ENCODE results near the gene JCHAIN.
A peak's percentile ranks its signal among the peaks of the same experiment; 100 is the strongest.
"Not testable (repeated sequence)": the region's sequence is repeated elsewhere in the genome, so short reads cannot be mapped to it uniquely, and the experiment has no call there.

JCHAIN gene

GRCh38 chr4:70671091-70671490 is 4.8 kb upstream of the JCHAIN start:
- Histone ChIP-seq H3K4me1 (ENCODE audit: control insufficient read depth, insufficient read depth, low read length) (no peaks in the 10 kb centered on the region), H3K27ac (ENCODE audit: low read length) (no peak overlapping the region), H3K36me3 (ENCODE audit: control insufficient read depth, insufficient read depth, low read length) (no peaks in the 10 kb centered on the region), H3K4me3 (ENCODE audit: low read length) (no peak overlapping the region), H3K9me3 (ENCODE audit: control insufficient read depth, insufficient read depth, low read length) (no peaks in the 10 kb centered on the region), H3K27me3 (ENCODE audit: control insufficient read depth, insufficient read depth, low read length) (no peaks in the 10 kb centered on the region)
- DNase-seq (ENCODE audit: low read depth, low spot score) = no peak
- WGBS (ENCODE audit: insufficient coverage, insufficient read length) = no CpG with 5 or more reads among the region's 2 CpGs

DNA sequence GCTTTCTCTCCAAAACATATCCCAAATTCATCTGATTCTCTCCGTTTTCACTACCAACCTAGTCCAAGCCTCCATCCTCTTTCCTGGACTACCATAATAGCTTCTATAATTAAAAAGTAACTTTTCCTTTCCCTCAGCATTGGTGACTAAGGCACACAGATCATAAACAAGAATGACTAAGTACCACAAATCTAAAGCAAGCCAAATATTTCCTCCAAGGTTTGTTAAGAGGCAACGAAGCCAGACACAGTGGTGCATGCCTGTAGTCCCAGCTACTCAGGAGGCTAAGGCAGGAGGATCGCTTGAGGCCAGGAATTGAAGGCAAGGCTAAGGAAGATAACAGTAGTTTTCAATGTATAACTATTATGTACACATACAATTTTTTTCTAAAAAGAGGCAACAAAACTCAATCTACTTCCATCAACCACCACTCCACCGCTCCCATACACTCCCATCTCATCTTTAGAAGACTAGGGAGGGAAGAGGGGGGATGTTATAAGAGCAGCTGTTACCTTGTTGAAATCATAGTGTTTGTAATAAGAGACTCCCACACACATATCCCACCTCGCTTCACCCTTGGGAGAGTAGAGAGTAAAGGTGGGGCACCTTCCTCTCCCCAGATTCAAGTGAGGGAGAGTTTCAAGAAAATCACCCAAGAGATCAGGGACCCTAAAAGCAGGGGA is 4.2 kb upstream of the JCHAIN start:
- H3K27ac ChIP-seq (ENCODE audit: low read length) = no peak overlapping the region
- DNase-seq (ENCODE audit: low read depth, low spot score) = no peak
- WGBS (ENCODE audit: insufficient coverage, insufficient read length) = 100% methylated on average over 1 of the region's 5 CpGs

GRCh38 chr4:70667740-70668535 is 1.6 kb upstream of the JCHAIN start:
- DNase-seq (ENCODE audit: low read depth, low spot score) = no peak
- Histone ChIP-seq H3K27ac (ENCODE audit: low read length) (no peak overlapping the region), H3K36me3 (ENCODE audit: control insufficient read depth, insufficient read depth, low read length) (no peaks in the 10 kb centered on the region), H3K4me1 (ENCODE audit: control insufficient read depth, insufficient read depth, low read length) (no peaks in the 10 kb centered on the region), H3K27me3 (ENCODE audit: control insufficient read depth, insufficient read depth, low read length) (no peaks in the 10 kb centered on the region), H3K9me3 (ENCODE audit: control insufficient read depth, insufficient read depth, low read length) (no peaks in the 10 kb centered on the region), H3K4me3 (ENCODE audit: low read length) (no peak overlapping the region)
- no CpG with 5 or more reads among the region's 3 CpGs for whole genome bisulfite sequencing (ENCODE audit: insufficient coverage, insufficient read length)

More for the DNA sequence above, 4.2 kb upstream of the JCHAIN start:
- H3K4me3 ChIP-seq (ENCODE audit: low read length) = no peak overlapping the region
- H3K4me1 ChIP-seq (ENCODE audit: control insufficient read depth, insufficient read depth, low read length) = no peaks in the 10 kb centered on the region
- H3K36me3 ChIP-seq (ENCODE audit: control insufficient read depth, insufficient read depth, low read length) = no peaks in the 10 kb centered on the region
- no peaks in the 10 kb centered on the region for H3K27me3 ChIP-seq (ENCODE audit: control insufficient read depth, insufficient read depth, low read length)
- no peaks in the 10 kb centered on the region for H3K9me3 ChIP-seq (ENCODE audit: control insufficient read depth, insufficient read depth, low read length)

DNA sequence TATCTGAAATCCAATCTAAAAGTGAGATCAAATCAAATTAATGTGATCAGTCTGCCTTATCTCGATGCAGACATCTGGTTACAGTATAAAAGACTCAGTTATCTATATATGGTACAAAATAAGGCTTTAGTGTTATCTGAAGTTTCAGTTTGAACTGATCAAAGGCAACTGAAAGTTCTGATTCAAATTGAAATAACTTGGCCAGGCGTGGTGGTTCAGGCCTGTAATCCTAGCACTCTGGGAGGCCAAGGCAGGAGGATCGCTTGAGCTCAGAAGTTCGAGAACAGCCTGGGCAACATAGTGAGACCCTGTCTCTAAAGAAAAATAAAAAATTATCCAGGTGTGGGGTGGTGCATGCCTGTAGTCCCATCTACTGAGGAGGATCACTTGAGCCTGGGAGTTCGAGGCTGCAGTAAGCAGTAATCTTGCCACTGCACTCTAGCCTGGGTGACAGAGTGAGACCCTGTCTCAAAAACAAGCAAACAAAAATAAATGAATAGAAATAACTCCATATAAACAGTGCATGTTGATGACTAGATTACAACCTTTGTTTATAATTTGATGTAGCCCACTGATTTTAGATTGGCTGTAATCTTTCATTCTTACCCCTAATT is 4.9 kb downstream of the JCHAIN start:
- H3K4me1 ChIP-seq (ENCODE audit: control insufficient read depth, insufficient read depth, low read length); H3K4me3 ChIP-seq (ENCODE audit: low read length); H3K27me3 ChIP-seq (ENCODE audit: control insufficient read depth, insufficient read depth, low read length); H3K36me3 ChIP-seq (ENCODE audit: control insufficient read depth, insufficient read depth, low read length); H3K27ac ChIP-seq (ENCODE audit: low read length); DNase-seq (ENCODE audit: low read depth, low spot score); H3K9me3 ChIP-seq (ENCODE audit: control insufficient read depth, insufficient read depth, low read length): not testable (repeated sequence)
- WGBS (ENCODE audit: insufficient coverage, insufficient read length) = no CpG with 5 or more reads among the region's 5 CpGs

- H3K4me1 ChIP-seq (ENCODE audit: control insufficient read depth, insufficient read depth, low read length) = no peaks in the 10 kb centered on the region
- no CpG with 5 or more reads among the region's 4 CpGs for WGBS (ENCODE audit: insufficient coverage, insufficient read length)
- H3K9me3 ChIP-seq (ENCODE audit: control insufficient read depth, insufficient read depth, low read length) = no peaks in the 10 kb centered on the region
- no peak overlapping the region for H3K4me3 ChIP-seq (ENCODE audit: low read length)
- no peaks in the 10 kb centered on the region for H3K27me3 ChIP-seq (ENCODE audit: control insufficient read depth, insufficient read depth, low read length)
- no peak for DNase-seq (ENCODE audit: low read depth, low spot score)
- no peaks in the 10 kb centered on the region for H3K36me3 ChIP-seq (ENCODE audit: control insufficient read depth, insufficient read depth, low read length)
- H3K27ac ChIP-seq (ENCODE audit: low read length) = no peak overlapping the region
Measured at GRCh38 chr4:70660106-70660505, 6.2 kb downstream of the JCHAIN start.

DNA sequence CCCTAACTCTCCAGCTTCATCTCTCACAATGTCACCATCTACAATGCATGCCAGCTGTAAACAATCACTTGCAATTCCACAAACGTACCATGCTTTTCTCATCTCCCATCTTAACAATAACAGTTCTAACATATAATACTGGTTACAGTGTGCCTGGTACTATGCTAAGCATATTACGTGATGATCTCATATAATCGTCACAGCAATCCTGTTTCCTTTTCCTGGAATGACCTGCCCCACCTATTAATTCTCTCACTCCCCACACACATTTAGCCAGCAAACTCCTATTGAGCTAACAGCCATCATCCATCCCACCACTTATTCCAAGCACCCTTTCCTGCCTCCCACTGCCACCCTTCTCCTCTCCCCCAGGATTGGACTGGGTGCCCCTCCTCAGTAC is 7.9 kb downstream of the JCHAIN start:
- Histone ChIP-seq H3K36me3 (ENCODE audit: control insufficient read depth, insufficient read depth, low read length) (no peaks in the 10 kb centered on the region), H3K4me1 (ENCODE audit: control insufficient read depth, insufficient read depth, low read length) (no peaks in the 10 kb centered on the region), H3K27me3 (ENCODE audit: control insufficient read depth, insufficient read depth, low read length) (no peaks in the 10 kb centered on the region), H3K27ac (ENCODE audit: low read length) (no peak overlapping the region), H3K4me3 (ENCODE audit: low read length) (no peak overlapping the region), H3K9me3 (ENCODE audit: control insufficient read depth, insufficient read depth, low read length) (no peaks in the 10 kb centered on the region)
- DNase-seq (ENCODE audit: low read depth, low spot score) = no peak
- no CpG with 5 or more reads among the region's 3 CpGs for WGBS (ENCODE audit: insufficient coverage, insufficient read length)

GRCh38 chr4:70657326-70657725 is 9.0 kb downstream of the JCHAIN start:
- Histone ChIP-seq H3K4me1 (ENCODE audit: control insufficient read depth, insufficient read depth, low read length) (no peaks in the 10 kb centered on the region), H3K9me3 (ENCODE audit: control insufficient read depth, insufficient read depth, low read length) (no peaks in the 10 kb centered on the region), H3K4me3 (ENCODE audit: low read length) (no peak overlapping the region), H3K36me3 (ENCODE audit: control insufficient read depth, insufficient read depth, low read length) (no peaks in the 10 kb centered on the region), H3K27me3 (ENCODE audit: control insufficient read depth, insufficient read depth, low read length) (no peaks in the 10 kb centered on the region), H3K27ac (ENCODE audit: low read length) (no peak overlapping the region)
- no peak for DNase-seq (ENCODE audit: low read depth, low spot score)
- 100% methylated on average over 2 of the region's 5 CpGs for whole genome bisulfite sequencing (ENCODE audit: insufficient coverage, insufficient read length)

- Histone ChIP-seq H3K4me1 (ENCODE audit: control insufficient read depth, insufficient read depth, low read length) (no peaks in the 10 kb centered on the region), H3K9me3 (ENCODE audit: control insufficient read depth, insufficient read depth, low read length) (no peaks in the 10 kb centered on the region), H3K27me3 (ENCODE audit: control insufficient read depth, insufficient read depth, low read length) (no peaks in the 10 kb centered on the region), H3K36me3 (ENCODE audit: control insufficient read depth, insufficient read depth, low read length) (no peaks in the 10 kb centered on the region), H3K4me3 (ENCODE audit: low read length) (no peak overlapping the region), H3K27ac (ENCODE audit: low read length) (no peak overlapping the region)
- WGBS (ENCODE audit: insufficient coverage, insufficient read length) = no CpG with 5 or more reads among the region's 5 CpGs
- no peak for DNase-seq (ENCODE audit: low read depth, low spot score)
Measured at GRCh38 chr4:70654605-70655011, 11.7 kb downstream of the JCHAIN start.

DNA sequence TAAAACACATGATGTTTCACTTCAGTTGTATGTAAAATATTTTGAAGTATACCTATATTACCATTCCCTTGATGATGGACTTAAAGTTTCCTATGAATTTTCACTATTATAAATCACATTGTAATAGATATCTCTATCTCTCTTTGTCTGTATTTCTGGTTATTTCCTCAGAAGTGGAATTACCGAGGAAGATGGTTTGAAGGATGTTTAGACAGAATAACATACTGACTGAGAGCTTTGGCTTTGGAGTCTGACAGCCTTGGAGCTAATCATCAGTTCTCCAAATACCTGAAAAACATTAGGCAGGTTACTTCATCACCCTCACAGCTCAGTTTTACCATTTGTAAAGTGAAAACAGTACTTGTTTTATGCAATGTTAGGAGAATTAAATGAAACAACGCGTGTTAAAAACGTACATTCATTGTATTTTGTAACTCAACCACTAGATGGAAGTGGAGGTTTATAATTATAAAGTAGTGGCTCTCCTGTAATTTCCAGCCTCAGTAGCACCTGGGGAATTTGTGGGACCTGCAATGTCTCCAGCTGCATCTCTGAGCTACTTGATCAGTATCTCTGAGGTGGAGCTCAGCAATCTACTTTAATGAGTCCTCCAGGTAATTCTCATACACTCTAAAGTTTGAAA is 14.3 kb downstream of the JCHAIN start:
- Histone ChIP-seq H3K36me3 (ENCODE audit: control insufficient read depth, insufficient read depth, low read length) (no peaks in the 10 kb centered on the region), H3K27ac (ENCODE audit: low read length) (no peak overlapping the region), H3K4me1 (ENCODE audit: control insufficient read depth, insufficient read depth, low read length) (no peaks in the 10 kb centered on the region), H3K4me3 (ENCODE audit: low read length) (no peak overlapping the region), H3K27me3 (ENCODE audit: control insufficient read depth, insufficient read depth, low read length) (no peaks in the 10 kb centered on the region), H3K9me3 (ENCODE audit: control insufficient read depth, insufficient read depth, low read length) (no peaks in the 10 kb centered on the region)
- DNase-seq (ENCODE audit: low read depth, low spot score) = peak; percentile 20
- no CpG with 5 or more reads among the region's 4 CpGs for WGBS (ENCODE audit: insufficient coverage, insufficient read length)

GRCh38 chr4:70650741-70651140 is 15.6 kb downstream of the JCHAIN start:
- WGBS (ENCODE audit: insufficient coverage, insufficient read length) = no CpG with 5 or more reads among the region's 4 CpGs
- not testable (repeated sequence) for H3K9me3 ChIP-seq (ENCODE audit: control insufficient read depth, insufficient read depth, low read length); DNase-seq (ENCODE audit: low read depth, low spot score); H3K4me1 ChIP-seq (ENCODE audit: control insufficient read depth, insufficient read depth, low read length); H3K27me3 ChIP-seq (ENCODE audit: control insufficient read depth, insufficient read depth, low read length); H3K36me3 ChIP-seq (ENCODE audit: control insufficient read depth, insufficient read depth, low read length); H3K27ac ChIP-seq (ENCODE audit: low read length); H3K4me3 ChIP-seq (ENCODE audit: low read length)

All from iPS DF 6.9 (cell line).